ENCODE results near the gene SLC25A21.
"Not testable (repeated sequence)": the region's sequence is repeated elsewhere in the genome, so short reads cannot be mapped to it uniquely, and the experiment has no call there.

SLC25A21 gene

GRCh38 chr14:37083599-37083998 is 88.8 kb downstream of the SLC25A21 start:
- no peak for DNase-seq

- DNase-seq = no peak
These were observed 90.0 kb downstream of the SLC25A21 start for GRCh38 chr14:37082449-37082848.

DNA sequence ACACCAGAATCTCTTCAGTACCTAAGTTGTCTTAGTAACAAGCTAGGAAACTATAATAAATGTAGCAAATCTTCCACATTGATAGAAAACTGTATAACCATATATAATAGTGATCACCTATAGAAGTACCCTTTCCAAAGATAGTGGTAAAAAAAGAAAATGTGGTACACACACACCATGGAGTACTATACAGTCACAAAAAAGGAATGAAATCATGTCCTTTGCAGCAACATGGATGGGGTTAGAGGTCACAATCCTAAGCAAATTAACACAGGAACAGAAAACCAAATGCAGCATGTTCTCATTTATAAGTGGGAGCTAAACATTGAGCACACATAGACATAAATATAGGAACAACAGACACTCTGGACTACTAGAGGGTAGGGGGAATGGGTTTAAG is 90.5 kb downstream of the SLC25A21 start:
- no peak for DNase-seq

GRCh38 chr14:37081218-37081617 is 91.2 kb downstream of the SLC25A21 start:
- no peak for DNase-seq

GRCh38 chr14:37078131-37078530 is 94.3 kb downstream of the SLC25A21 start:
- DNase-seq = no peak

- DNase-seq = not testable (repeated sequence)
These were observed 98.1 kb downstream of the SLC25A21 start for GRCh38 chr14:37074320-37074719.

GRCh38 chr14:37063467-37064240 is 108.8 kb downstream of the SLC25A21 start:
- DNase-seq = no peak

DNA sequence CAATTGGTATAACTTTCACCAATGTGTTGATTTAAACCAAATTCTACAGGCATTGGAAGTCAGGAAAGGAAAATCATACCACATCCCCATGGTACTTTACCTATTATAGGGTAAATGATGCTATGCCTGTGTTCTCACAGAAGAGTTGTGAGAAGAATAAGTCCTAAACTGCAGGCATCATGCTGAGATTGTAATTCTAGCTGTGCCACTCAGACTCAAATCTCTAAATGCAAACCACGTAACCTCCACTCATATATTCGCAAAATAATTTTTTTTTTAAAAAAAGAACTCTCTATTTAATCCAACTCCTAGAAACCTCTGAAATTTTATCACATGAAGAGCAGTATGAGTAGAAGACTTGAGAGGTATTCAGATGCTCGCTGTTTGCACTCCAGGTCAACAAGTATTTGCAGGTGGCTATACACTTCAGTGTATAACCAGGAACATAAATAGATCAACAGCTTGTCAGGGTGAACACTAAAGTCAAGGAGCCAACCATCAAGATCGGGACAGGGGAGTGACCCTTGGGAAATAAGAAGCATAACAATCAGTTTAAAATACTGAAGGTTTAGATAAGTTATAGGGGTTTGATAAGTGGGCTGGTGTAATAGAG is 110.1 kb downstream of the SLC25A21 start:
- no peak for DNase-seq

DNA sequence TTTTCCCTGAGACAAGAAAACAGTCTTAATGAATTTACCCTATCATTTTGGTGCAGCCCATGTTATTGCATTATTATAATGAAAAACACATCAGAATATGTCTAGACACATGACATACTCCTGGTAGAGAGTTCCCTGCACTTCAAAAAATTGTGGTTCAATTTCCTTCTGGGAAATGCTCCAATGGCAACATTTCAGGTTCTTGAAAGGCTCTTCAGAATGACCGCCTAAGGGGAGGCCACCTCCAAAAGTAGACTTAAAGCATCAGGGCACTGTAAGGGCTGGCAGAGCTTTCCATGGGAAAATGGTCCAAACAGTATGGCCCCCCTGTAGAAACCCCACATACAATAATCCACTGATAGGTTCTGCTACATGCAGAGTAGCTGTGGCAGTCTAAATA is 110.7 kb downstream of the SLC25A21 start:
- peak; percentile 60 for DNase-seq

- DNase-seq = no peak
These were observed 111.7 kb downstream of the SLC25A21 start for GRCh38 chr14:37060496-37061260.

- DNase-seq = no peak
These were observed 114.6 kb downstream of the SLC25A21 start for GRCh38 chr14:37057776-37058175.

GRCh38 chr14:37056473-37056872 is 115.9 kb downstream of the SLC25A21 start:
- no peak for DNase-seq

DNA sequence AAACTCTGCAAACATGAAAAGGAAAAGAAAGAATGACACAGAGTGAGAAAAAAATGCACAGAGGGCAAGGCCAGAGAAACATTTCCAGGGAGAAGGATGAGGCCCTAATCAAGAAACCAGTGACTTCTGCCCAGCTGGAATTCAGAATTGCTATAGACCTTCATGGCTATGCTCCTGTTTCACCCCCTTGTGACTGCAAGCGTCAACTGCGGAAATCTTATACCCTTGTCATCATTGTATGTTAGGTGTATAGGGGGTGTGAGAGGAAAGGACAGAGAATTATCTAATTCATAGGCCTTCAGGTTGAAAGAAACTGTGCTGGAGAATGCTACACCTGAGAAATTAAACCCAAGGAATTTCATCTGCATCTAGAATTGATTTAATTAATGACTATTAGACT is 117.5 kb downstream of the SLC25A21 start:
- DNase-seq = no peak

- DNase-seq = no peak
These were observed 118.3 kb downstream of the SLC25A21 start for GRCh38 chr14:37054144-37054543.

- DNase-seq = no peak
These were observed 120.7 kb downstream of the SLC25A21 start for GRCh38 chr14:37051680-37052079.

DNA sequence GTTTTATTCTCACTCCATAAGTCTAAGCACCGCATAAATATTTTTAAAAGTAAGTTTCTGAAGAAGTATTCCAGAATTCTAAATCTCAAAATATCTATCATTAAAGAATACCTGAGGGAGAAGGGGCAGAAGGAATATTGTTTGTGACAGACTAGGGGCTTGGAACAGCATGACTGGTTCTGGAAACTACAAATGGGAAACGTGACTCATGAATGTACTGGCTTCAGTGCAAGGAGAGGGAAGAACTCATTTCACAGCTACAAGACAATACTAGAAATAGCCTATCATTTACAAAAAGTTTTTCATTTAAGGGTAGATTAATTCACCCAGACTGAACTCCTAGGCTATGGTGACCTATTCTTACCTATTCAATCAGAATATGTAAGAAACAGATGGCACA is 121.3 kb downstream of the SLC25A21 start:
- DNase-seq = no peak

GRCh38 chr14:37048666-37049071 is 123.7 kb downstream of the SLC25A21 start:
- DNase-seq = no peak

DNA sequence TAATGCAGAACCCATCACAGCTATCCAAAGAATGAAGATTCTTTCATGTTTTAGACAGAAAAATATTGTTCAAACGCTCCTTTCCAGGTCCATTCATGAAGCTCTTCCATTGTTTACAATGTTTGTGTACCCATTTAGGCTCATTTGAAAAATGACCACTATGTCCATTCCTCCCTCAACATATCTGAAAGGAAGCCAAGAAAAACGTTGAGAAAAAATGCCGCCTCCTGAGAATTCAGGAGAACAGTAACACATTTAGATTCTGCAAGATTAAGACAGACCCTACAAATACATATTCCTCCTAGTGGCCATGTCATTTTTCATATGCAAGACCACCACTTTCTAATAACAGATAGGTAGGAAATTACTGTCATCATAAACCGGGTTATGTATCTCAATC is 124.4 kb downstream of the SLC25A21 start:
- no peak for DNase-seq

- DNase-seq = no peak
These were observed 125.2 kb downstream of the SLC25A21 start for GRCh38 chr14:37047226-37047625.

GRCh38 chr14:37046815-37047214 is 125.6 kb downstream of the SLC25A21 start:
- no peak for DNase-seq

- no peak for DNase-seq
These were observed 126.9 kb downstream of the SLC25A21 start for GRCh38 chr14:37045340-37046061.

DNA sequence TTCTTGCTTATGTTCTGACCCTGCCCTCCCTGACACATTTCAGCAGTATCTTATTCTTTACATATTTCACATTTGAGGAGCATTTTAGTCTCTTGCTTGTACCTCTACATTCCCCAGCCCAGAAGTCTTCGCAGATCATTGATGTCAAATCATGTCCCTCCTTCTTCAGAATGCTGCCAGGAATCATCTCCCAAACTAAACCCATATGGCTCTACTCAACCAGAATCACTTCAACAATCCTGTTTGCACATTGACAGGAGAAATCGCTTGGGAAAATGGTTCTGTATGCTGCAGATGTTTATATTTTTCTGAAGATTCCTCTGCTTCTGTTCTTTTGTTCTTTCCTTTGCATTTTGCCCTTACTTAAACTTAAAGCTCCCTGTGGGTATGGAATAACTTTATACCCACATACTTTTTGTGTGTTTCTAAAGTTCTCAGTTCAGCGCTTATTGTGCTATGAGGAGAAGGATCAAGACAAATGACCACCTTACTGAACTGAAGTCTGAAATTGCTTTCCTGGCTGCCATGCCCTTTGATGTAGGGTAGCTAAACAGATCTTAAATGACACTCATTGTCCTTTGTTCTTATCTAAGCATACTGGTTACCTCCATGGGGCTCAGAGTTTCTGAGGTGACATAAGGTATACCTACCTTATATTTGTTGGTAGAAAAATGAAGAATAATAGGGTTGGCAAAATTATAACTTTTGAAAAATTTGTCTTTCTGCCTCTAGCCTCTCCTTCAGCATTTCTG is 134.6 kb downstream of the SLC25A21 start:
- DNase-seq = no peak
